Measurements from ENCODE around the gene LYRM2.

DNA sequence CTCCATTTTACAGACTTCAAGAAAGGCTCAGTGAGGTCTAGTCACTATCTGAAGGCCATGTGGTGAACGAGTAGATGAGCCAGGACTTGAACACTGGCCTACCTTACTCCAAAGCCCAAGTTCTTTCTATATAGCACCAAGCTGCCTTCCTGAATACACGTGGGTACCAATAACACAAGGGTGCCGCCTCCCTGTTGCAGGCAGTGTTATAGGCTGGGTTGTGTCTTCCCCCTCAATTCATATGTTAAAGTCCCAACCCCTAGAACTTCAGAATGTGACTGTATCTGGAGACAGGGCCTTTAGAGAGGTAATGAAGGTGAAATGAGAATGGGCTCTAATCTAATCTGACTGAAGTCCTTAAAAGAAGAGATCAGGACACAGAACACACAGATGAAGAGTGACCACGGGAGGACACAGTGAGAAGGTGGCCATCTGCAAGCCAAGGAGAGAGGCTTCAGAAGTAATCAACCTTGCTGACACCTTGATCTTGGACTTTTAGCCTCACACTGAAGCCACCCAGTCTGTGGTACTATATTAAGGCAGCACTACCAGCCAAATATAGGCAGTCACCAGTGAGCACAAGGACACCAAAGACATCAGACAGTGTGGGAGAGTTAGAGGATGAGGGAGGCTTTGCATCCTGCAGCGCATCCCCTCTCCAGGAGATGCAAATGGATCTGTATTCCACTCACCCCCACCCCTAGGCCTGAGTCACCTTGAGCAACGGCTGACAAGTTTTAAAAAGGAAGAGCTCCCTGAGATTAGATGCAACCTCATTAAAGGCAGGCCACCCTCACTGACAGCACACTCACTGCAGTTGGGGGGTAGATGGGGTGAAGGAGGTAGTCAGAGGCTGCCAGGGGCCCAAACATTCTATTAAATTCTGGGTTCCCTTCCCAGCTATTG is 40.9 kb upstream of the LYRM2 start:
- TF ChIP-seq POLR2A (IDR thresholded peaks at IDR 0.05; ENCODE audit: low read depth) (no peak), EP300 (IDR thresholded peaks at IDR 0.05) (no peak)
- TF ChIP-seq, protein P1, sequence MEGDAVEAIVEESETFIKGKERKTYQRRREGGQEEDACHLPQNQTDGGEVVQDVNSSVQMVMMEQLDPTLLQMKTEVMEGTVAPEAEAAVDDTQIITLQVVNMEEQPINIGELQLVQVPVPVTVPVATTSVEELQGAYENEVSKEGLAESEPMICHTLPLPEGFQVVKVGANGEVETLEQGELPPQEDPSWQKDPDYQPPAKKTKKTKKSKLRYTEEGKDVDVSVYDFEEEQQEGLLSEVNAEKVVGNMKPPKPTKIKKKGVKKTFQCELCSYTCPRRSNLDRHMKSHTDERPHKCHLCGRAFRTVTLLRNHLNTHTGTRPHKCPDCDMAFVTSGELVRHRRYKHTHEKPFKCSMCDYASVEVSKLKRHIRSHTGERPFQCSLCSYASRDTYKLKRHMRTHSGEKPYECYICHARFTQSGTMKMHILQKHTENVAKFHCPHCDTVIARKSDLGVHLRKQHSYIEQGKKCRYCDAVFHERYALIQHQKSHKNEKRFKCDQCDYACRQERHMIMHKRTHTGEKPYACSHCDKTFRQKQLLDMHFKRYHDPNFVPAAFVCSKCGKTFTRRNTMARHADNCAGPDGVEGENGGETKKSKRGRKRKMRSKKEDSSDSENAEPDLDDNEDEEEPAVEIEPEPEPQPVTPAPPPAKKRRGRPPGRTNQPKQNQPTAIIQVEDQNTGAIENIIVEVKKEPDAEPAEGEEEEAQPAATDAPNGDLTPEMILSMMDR (IDR thresholded peaks at IDR 0.05), result no peak
